Colonic mucosa (tissue), 4 donors: Measurements from ENCODE around the gene PSMA2. TPM values are rescaled to one million over a fixed set of nuclear protein-coding genes. Genes with fewer than 3 reads are reported as not detected.

ENCODE experiments used
- DNase-seq: peaks from one replicate; pipeline ENCODE4 v3.0.0-alpha.2; 2020
- H3K27ac ChIP-seq: fragments of 200-600 bp; one replicate; pipeline ENCODE4 v1.8.0; 2021
- H3K27me3 ChIP-seq: fragments of 200-600 bp; one replicate; pipeline ENCODE4 v1.8.0; 2021
- H3K36me3 ChIP-seq: fragments of 200-600 bp; one replicate; pipeline ENCODE4 v1.8.0; 2021
- H3K4me1 ChIP-seq: fragments of 200-600 bp; one replicate; pipeline ENCODE4 v1.8.0; 2021; ENCODE audit warnings: mild to moderate bottlenecking
- H3K4me3 ChIP-seq: fragments of 200-600 bp; one replicate; pipeline ENCODE4 v1.8.0; 2021
- H3K9ac ChIP-seq, 2 donors: one replicate each; pipeline ENCODE4 v1.7.0; 2013; ENCODE audit warnings: control low read depth in 2 of 2, low read depth in 2 of 2, low read length in 2 of 2
- H3K9me3 ChIP-seq: fragments of 200-600 bp; one replicate; pipeline ENCODE4 v1.8.0; 2021
- CTCF ChIP-seq: fragments of 200-600 bp; IDR thresholded peaks from one replicate; pipeline ENCODE4 v1.8.0; 2022; ENCODE audit warnings: antibody characterized with exemption, mild to moderate bottlenecking
- intact Hi-C: fragments of 100-400 bp; cut with DNase I; formaldehyde crosslinking; loops from one replicate; pipeline ENCODE4 v1.14.1; 2022
- total RNA-seq, 2 donors: library from RNA; stranded (reverse); fragmentation: NEBNext Ultra II Directional in 1 of 2; extraction: Animal tissue kit (Norgen Biotek cat#: 25700) in 1 of 2; gene quantifications; one replicate each; pipeline ENCODE4 v1.2.1, GENCODE V29; 2021
- donor health status: healthy.
- donor health status: DM: no; HTN: no; CAD: no.
- donor health status: DM: no; HTN: no; CAD: no.

PSMA2 gene
- total RNA-seq, 2 donors from 2014 or later = 91.1 to 113 TPM

DNA sequence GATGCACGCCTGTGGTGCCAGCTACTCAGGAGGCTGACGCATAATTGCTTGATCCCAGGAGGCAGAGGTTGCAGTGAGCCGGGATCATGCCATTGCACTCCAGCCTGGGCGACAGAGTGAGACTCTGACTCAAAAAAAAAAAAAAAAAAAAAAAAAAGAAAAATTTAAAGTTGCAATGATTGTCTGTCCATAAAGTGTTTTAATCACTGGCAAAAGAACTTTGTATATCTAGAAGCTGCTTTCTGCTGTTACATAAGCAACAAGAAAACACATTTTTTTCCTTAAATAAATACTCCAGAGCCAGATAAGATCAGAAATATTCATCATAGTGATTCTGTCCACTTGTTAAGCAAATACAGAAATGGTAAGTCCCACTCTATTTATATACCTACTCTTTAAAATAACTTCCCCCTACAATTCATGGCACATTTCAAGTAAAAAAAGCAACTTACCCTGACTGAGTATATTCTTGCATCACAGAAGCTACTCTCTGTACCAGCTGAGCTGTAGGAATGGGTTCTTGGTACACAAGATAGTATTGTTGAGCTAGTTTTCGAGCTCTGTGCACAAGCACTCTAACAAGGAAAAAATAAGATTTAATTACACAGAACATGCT lies 7.6 kb downstream of the PSMA2 start:
- Histone ChIP-seq H3K9me3 (no peaks in the 10 kb centered on the region), H3K4me1 (no peaks in the 10 kb centered on the region), H3K36me3 (peaks cover 8% of the 10 kb centered on the region), H3K27ac (no peak overlapping the region), H3K4me3 (no peak overlapping the region), H3K27me3 (no peaks in the 10 kb centered on the region), H3K9ac (no peak overlapping the region)
- intact Hi-C loops = no loop called here
- TF ChIP-seq CTCF = no peak
- DNase-seq = no peak

GRCh38 chr7:42922017-42922753 lies 9.8 kb downstream of the PSMA2 start:
- no peak for TF ChIP-seq CTCF
- Histone ChIP-seq H3K9ac (no peak overlapping the region), H3K9me3 (no peaks in the 10 kb centered on the region), H3K27ac (no peak overlapping the region), H3K4me3 (no peak overlapping the region), H3K27me3 (no peaks in the 10 kb centered on the region), H3K36me3 (peaks cover 8% of the 10 kb centered on the region), H3K4me1 (no peaks in the 10 kb centered on the region)
- intact Hi-C loops = no loop called here
- no peak for DNase-seq

- Histone ChIP-seq H3K27me3 (no peaks in the 10 kb centered on the region), H3K9me3 (no peaks in the 10 kb centered on the region), H3K27ac (no peak overlapping the region), H3K4me1 (no peaks in the 10 kb centered on the region), H3K4me3 (no peak overlapping the region), H3K36me3 (peaks cover 3% of the 10 kb centered on the region), H3K9ac (no peak overlapping the region)
- intact Hi-C loops = no loop called here
- no peak for DNase-seq
- no peak for TF ChIP-seq CTCF
Observed at GRCh38 chr7:42915356-42915755, 16.6 kb downstream of the PSMA2 start.

- no peak for TF ChIP-seq CTCF
- Histone ChIP-seq H3K4me3 (no peak overlapping the region), H3K27me3 (no peaks in the 10 kb centered on the region), H3K9ac (no peak overlapping the region), H3K27ac (no peak overlapping the region), H3K4me1 (no peaks in the 10 kb centered on the region), H3K9me3 (no peaks in the 10 kb centered on the region), H3K36me3 (no peaks in the 10 kb centered on the region)
- intact Hi-C loops = no loop called here
- DNase-seq = no peak
Observed at GRCh38 chr7:42914421-42915045, 17.4 kb downstream of the PSMA2 start.

GRCh38 chr7:42914009-42914408 lies 18.0 kb downstream of the PSMA2 start:
- intact Hi-C loops = no loop called here
- Histone ChIP-seq H3K27ac (no peak overlapping the region), H3K9me3 (no peaks in the 10 kb centered on the region), H3K9ac (no peak overlapping the region), H3K4me3 (no peak overlapping the region), H3K27me3 (no peaks in the 10 kb centered on the region), H3K36me3 (no peaks in the 10 kb centered on the region), H3K4me1 (no peaks in the 10 kb centered on the region)
- no peak for DNase-seq
- TF ChIP-seq CTCF = no peak
